ENCODE data around the gene FAM167B. TPM values are rescaled to one million over a fixed set of nuclear protein-coding genes. Genes with fewer than 3 reads are reported as not detected.

FAM167B gene
- polyA plus RNA-seq, 1 of the 3 experiments (the other 2 are of a cell fraction), result 1.2 TPM

- CTCF ChIA-PET, result interaction anchor here (0.6 to 5.4 kb wide), 30 partner anchors 10 to 126 kb away, joined by 3 to 45 read pairs (median 4); partner anchors contain the start of genes CCDC28B and IQCC
- DNase-seq, result peak; percentile 91
- POLR2A ChIA-PET, result interaction anchor here (0.6 kb wide), 2 partner anchors 22 to 80 kb away, joined by 3 to 5 read pairs; no protein-coding TSS in a partner anchor
- 34% methylated on average over 12 of the region's 31 CpGs for WGBS (ENCODE audit: low lambda C conversion rate)
- H3K27me3 ChIP-seq (ENCODE audit: insufficient read depth), result no peaks in the 10 kb centered on the region
- no peaks in the 10 kb centered on the region for H3K9me3 ChIP-seq
- H3K4me1 ChIP-seq (ENCODE audit: control insufficient read depth in 1 of 2, insufficient read depth in 2 of 2, low read depth in 1 of 2, low read length in 1 of 2), result peaks cover 2 to 10% of the 10 kb centered on the region in 2 experiments; a peak in 3 of 4 replicates
- no peaks in the 10 kb centered on the region for H3K79me2 ChIP-seq (ENCODE audit: insufficient read depth)
- H3K4me3 ChIP-seq (ENCODE audit: low read depth in 2 of 2, low read length in 1 of 2), result peak overlapping the region in 1 of 2 experiments; percentile 47; a peak in 1 of 4 replicates
- peaks cover 3% of the 10 kb centered on the region for H3F3A ChIP-seq (replicated peaks; ENCODE audit: insufficient read depth)
- no peaks in the 10 kb centered on the region for H4K20me1 ChIP-seq (ENCODE audit: insufficient read depth)
- no peak for TF ChIP-seq SIN3A (IDR thresholded peaks at IDR 0.05; ENCODE audit: borderline replicate concordance, low read depth, low read length)
- TF ChIP-seq POLR2AphosphoS5 (IDR thresholded peaks at IDR 0.05; ENCODE audit: low read depth, low read length), result no peak
- peak; percentile 74 for TF ChIP-seq CTCF (IDR thresholded peaks at IDR 0.05)
- TF ChIP-seq RAD21 (IDR thresholded peaks at IDR 0.05; ENCODE audit: low read length), result peak; percentile 67
- TF ChIP-seq CHD2 (IDR thresholded peaks at IDR 0.05; ENCODE audit: low read length, partially characterized antibody), result peak; percentile 21
- peak; percentile 55 for TF ChIP-seq SMC3 (IDR thresholded peaks at IDR 0.05; ENCODE audit: low read depth, low read length)
- TF ChIP-seq FOSL2 (IDR thresholded peaks at IDR 0.05; ENCODE audit: borderline replicate concordance, low read depth), result no peak
- no peaks in the 10 kb centered on the region for H3K36me3 ChIP-seq (replicated peaks in 1 of 2; ENCODE audit: control insufficient read depth in 1 of 2, insufficient read depth in 2 of 2, low read length in 1 of 2)
- no peak overlapping the region for H3K9ac ChIP-seq
- no peak overlapping the region for H3K4me2 ChIP-seq
- H2AFZ ChIP-seq (ENCODE audit: low read depth), result no peak overlapping the region; the same call in 1 of the 2 replicates
- H3K9me2 ChIP-seq, result no peaks in the 10 kb centered on the region
- no peak overlapping the region for H3K27ac ChIP-seq (ENCODE audit: low read depth in 2 of 2, low read length in 1 of 2)
Observed at GRCh38 chr1:32247983-32248889, 1.2 kb downstream of the FAM167B start.

- H3K79me2 ChIP-seq (ENCODE audit: insufficient read depth), result no peaks in the 10 kb centered on the region
- no peak for DNase-seq
- H3K27me3 ChIP-seq (ENCODE audit: insufficient read depth), result no peaks in the 10 kb centered on the region
- H3F3A ChIP-seq (replicated peaks; ENCODE audit: insufficient read depth), result peaks cover 3% of the 10 kb centered on the region
- peaks cover 2 to 10% of the 10 kb centered on the region in 2 experiments; a peak in 3 of 4 replicates for H3K4me1 ChIP-seq (ENCODE audit: control insufficient read depth in 1 of 2, insufficient read depth in 2 of 2, low read depth in 1 of 2, low read length in 1 of 2)
- no peak overlapping the region for H3K4me3 ChIP-seq (ENCODE audit: low read depth in 2 of 2, low read length in 1 of 2)
- no peak overlapping the region for H3K9ac ChIP-seq
- no peaks in the 10 kb centered on the region for H3K9me3 ChIP-seq
- no peaks in the 10 kb centered on the region for H3K36me3 ChIP-seq (replicated peaks in 1 of 2; ENCODE audit: control insufficient read depth in 1 of 2, insufficient read depth in 2 of 2, low read length in 1 of 2)
- ChIA-PET CTCF (interaction anchor here (0.6 to 5.4 kb wide), 2 partner anchors 22 to 34 kb away, joined by 4 to 45 read pairs; no protein-coding TSS in a partner anchor), POLR2A (no interaction called here)
- WGBS (ENCODE audit: low lambda C conversion rate), result 89% methylated on average over 9 of the region's 9 CpGs
- no peak overlapping the region for H3K27ac ChIP-seq (ENCODE audit: low read depth in 2 of 2, low read length in 1 of 2)
- H3K9me2 ChIP-seq, result no peaks in the 10 kb centered on the region
- no peak overlapping the region for H3K4me2 ChIP-seq
- no peak overlapping the region for H2AFZ ChIP-seq (ENCODE audit: low read depth)
- no peaks in the 10 kb centered on the region for H4K20me1 ChIP-seq (ENCODE audit: insufficient read depth)
- TF ChIP-seq RXRA (IDR thresholded peaks at IDR 0.05; ENCODE audit: borderline replicate concordance, low read depth) (no peak), SIN3A (IDR thresholded peaks at IDR 0.05; ENCODE audit: borderline replicate concordance, low read depth, low read length) (no peak), MXI1 (IDR thresholded peaks at IDR 0.05; ENCODE audit: low read depth, low read length) (no peak), USF1 (IDR thresholded peaks at IDR 0.05; ENCODE audit: borderline replicate concordance, low read depth) (no peak), FOXJ3 (CRISPR knock-in tag; IDR thresholded peaks at IDR 0.05) (no peak), ZBTB33 (IDR thresholded peaks at IDR 0.05; ENCODE audit: borderline replicate concordance, low read depth) (no peak), EP300 (IDR thresholded peaks at IDR 0.05; ENCODE audit: borderline replicate concordance in 1 of 2, low read depth in 1 of 2, low read length in 1 of 2) (no peak), RAD21 (IDR thresholded peaks at IDR 0.05; ENCODE audit: low read length) (no peak)
Observed at GRCh38 chr1:32249831-32250525, 3.0 kb downstream of the FAM167B start.
